RPMI7951 (cell line): ENCODE results near the gene DPPA5. TPM values are rescaled to one million over a fixed set of nuclear protein-coding genes. Genes with fewer than 3 reads are reported as not detected.
"Not testable (repeated sequence)": the region's sequence is repeated elsewhere in the genome, so short reads cannot be mapped to it uniquely, and the experiment has no call there.

Experiments used
- DNase-seq: peaks from one replicate; pipeline ENCODE4 v3.0.0-alpha.2; 2012; ENCODE audit warnings: low read depth
- total RNA-seq: library from RNA; depleted of rRNA; stranded (reverse); fragments of >200 nt; shearing (Covaris generic); gene quantifications from 2 replicates; pipeline ENCODE4 v1.2.3, GENCODE V29; 2014; rRNA removed

Gene DPPA5, protein sequence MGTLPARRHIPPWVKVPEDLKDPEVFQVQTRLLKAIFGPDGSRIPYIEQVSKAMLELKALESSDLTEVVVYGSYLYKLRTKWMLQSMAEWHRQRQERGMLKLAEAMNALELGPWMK
- total RNA-seq, result not detected in 2 replicates

DNA sequence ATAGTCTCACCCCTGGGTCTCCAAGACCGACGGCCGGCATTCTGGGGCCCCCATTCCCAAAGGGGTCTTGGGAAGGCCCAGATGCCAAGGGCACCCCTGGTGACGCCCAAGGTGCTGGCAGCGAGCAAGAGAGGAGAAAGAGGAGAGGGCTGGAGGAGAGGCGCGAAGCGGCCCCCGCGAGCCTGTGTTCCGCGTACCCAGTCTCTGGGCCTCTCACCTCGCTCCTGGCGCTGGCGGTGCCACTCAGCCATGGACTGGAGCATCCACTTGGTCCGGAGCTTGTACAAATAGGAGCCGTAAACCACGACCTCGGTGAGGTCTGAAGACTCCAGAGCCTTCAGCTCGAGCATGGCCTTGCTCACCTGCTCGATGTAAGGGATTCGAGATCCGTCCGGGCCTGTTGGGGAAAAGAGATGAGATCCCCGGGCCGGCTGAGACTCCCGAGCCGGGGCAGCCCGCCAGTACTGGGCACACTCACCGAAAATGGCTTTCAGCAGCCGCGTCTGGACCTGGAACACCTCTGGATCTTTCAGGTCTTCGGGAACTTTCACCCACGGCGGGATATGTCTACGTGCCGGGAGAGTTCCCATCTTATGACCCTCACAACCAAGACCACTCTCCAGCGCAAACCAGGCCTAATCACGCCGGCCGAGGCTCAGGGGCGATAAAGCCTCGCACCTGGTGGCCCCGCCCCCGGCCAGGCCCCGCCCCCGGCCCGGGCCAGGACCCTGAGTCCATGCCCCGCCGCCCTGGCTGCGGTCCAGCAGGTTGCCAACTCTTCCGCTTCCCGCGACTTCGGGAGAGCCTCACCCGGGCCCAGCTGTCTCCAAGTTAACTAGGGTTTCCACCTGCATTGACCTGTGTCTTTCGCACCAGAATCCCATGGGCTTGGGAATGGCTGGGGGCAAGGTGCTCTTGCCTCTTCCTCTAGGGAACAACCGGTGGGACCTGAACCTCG is at the start of gene DPPA5:
DPPA5 (minus strand) TSS at position 641 of the 958 bp plus-strand sequence; CDS start at position 590, 51 bp downstream.
- no peak for DNase-seq

DNA sequence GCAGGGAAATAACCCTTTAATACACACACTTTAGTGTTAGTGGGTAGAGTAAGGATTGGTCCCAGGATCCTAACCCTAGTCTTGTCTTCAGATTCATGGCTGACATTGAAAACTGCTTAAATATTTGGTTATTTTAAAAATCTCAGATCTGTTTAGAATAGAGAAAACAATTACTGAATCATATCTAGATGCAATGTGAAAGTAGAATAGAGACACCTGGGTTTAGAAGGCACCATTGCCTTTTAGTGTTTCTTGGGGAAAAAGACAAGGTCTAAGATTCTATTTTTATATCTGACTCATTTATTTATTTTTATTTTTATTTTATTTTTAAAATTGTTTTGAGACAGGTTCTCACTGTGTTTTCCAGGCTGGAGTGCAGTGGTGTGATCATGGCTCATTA is 46.6 kb upstream of the DPPA5 start:
- no peak for DNase-seq

DNA sequence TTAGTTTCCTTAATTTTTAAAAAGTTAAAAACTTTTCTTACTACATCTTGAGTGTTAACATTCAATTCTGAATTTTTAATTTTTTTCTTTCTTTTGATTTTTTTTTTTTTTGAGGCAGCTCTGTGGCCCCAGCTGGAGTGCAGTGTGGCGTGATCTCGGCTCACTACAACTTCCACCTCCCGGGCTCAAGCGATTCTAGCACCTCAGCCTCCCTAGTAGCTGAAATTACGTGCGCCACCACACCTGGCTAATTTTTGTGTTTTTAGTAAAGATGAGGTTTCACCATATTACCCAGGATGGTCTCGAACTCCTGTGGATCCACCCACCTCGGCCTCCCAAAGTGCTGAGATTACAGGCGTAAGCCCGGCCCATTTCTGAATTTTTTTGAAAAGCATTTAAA is 41.8 kb upstream of the DPPA5 start:
- DNase-seq, result no peak

DNA sequence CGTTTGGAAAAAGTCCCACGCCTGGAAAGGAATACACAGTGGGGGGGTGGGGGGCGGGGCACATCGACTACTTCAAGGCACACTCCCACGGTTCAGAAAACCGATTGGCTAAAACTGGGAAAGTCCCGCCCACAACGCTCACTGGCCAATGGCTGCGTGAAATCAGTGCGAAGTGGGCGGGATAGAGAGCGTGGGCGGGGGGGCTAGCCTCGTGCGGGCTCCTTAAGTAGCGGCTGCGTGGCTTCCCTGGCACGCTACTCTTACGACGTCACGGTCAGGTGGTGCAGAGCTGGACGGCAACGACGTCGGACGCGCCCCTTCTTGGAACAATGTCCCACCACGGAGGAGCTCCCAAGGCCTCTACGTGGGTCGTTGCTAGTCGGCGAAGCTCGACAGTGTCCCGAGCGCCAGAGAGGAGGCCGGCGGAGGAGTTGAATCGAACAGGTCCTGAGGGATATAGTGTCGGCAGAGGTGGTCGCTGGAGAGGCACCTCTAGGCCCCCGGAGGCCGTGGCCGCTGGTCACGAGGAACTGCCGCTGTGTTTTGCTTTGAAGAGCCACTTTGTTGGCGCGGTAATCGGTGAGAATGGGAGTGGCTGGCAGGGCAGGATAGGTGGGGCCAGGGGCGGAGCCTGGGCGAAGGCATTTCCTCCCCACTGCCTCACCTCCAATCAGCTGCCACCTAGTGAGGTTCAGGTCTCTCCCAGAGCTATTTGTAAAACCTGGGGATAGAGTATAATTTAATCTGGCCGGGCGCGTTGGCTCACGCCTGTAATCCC is 40.7 kb upstream of the DPPA5 start, which contains the start of gene DDX43:
DDX43 (plus strand) TSS at position 252 of the 778 bp plus-strand sequence; CDS start at position 330, 78 bp downstream.
- DNase-seq, result no peak

DNA sequence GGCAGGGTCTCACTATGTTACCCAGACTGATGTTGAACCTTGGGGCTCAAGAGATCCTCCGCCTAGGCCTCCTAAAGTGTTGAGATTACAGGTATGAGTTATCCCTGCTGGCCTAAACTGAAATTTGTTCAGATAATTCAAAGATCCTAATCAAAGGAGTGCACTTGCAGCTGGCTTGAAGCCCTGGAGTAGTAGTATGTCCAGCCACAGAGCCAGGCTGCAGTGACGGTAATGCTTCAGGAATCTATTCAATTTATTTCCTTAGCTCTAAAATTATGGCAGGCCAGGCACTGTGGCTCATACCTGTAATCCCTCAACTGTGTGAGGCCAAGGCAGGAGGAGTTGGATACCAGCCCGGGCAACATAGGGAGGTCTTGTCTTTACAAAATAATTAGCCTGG is 39.2 kb upstream of the DPPA5 start:
- no peak for DNase-seq

DNA sequence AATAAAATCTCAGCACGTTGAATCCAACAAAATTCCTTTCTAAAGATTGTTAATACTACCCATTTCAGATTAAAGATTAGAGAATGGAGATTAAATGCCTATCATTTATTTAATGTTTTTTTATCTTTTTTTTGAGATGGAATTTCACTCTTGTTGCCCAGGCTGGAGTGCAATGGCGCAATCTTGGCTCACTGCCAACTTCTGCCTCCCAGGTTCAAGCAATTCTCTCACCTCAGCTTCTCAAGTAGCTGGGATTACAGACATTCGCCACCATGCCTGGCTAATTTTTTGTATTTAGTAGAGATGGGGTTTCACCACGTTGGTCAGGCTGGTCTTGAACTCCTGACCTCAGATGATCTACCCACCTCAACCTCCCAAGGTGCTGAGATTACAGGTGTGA is 38.1 kb upstream of the DPPA5 start:
- DNase-seq, result not testable (repeated sequence)

DNA sequence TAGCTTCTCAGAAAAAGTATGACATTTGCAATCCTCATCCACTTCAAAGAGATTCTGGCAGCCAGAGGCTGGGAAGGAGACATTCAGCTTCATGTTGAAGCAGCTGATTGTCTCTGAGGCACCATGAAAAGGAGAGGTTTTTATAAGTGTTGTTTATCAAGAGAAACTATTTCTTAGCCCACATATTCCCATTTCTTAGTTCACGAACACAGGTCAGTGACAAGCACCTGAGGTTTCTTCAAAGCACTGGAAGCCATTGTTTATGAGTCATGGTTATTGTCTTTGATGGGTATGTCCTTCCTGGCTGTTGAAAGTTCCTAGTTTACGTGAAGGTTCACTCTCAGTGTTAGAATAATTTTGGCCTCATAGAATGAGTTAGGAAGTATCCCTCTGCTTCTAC is 37.6 kb upstream of the DPPA5 start:
- no peak for DNase-seq

DNA sequence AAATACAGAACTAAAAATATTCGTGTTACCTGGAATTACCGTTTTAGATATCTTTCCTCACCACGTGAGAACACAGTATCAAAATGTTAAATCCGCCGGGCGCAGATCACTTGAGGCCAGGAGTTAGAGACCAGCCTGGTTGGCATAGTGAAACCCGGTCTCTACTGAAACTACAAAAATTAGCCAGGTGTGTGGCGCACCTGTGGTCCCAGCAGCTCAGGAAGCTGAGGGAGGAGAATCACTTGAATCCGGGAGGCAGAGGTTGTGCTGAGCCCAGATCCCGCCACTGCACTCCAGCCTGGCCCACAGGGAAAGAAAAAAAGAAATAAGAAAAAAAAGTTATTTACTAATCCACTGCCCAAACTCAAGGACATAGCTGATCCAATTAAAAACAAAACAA is 35.8 kb upstream of the DPPA5 start:
- DNase-seq, result no peak

DNA sequence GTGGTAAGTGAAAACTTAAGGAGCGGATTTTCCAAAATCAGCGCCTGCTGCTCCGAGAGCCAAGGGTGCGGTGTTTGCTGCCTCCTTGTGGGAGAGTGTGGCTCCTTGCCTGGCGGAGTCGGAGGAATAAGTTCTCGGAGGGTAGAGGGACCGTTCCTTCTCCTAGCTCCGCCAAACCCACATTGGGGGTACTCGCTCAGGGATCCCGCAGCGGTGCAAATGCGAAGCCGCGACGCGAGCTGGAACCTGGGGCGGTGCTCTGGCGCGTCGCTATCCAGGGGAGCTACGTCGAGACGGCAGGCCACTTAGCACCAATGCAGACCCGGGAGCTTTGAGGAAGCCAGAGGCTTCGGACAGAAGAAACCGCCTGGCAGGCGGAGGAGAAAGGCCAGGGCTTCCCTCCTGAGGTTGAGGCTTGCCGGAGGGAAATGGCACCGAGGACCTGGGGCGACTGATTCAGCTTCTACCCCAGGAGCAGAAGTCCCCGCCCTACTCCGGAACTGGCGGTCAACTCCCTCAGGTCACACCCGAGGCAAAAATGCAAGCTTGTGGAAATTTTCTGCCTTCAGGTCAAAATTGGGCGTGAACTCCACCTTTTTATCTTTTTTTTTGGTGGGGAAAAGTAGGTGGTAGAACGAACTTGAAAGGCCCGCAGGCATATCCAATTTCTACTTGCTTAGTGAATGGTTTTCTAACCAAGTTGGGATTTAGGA is 34.9 kb upstream of the DPPA5 start:
- DNase-seq, result peak; percentile 67

DNA sequence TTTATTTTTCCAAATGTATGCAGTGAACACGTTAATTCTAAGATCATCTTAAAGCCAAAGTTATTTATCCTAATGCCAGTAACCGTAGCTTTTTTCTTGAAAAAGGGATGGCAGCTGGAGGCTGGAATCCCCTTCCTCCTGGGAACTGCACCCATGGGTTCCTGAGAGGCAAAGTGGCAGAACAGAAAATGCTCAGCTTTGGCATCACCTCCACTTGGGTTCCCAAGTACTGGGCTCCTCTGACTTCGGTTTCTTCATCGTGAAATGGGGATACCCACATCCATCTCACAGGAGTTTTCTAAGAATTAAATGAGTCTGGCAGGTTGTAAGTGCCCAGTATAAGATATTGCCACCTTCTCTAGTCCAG is 34.3 kb upstream of the DPPA5 start:
- DNase-seq, result no peak

DNA sequence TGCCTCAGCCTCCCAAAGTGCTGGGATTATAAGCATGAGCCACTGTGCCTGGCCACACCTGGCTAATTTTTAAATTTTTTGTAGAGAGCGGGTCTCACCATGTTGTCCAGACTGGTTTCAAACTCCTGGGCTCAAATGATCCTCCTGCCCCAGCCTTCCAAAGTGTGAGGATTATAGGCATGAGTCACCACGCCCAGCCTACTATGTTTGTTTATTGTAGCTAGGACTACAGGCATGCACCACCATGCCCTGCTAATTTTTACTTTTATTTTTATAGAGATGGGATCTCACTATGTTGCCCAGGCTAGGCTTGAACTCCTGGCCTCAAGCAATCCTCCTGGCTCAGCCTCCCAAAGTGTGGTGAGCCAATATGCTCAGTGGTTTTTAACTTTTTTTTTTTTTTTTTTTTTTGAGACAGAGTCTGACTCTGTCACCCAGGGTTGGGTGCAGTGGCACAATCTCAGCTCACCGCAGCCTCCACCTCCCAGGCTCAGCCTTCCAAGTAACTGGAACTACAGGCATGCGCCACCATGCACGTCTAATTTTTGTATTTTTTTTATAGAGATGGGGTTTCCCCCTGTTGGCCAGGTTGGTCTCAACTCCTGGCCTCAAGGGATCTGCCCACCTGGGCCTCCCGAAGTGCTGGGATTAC is 28.5 kb upstream of the DPPA5 start:
- peak; percentile 52 for DNase-seq

DNA sequence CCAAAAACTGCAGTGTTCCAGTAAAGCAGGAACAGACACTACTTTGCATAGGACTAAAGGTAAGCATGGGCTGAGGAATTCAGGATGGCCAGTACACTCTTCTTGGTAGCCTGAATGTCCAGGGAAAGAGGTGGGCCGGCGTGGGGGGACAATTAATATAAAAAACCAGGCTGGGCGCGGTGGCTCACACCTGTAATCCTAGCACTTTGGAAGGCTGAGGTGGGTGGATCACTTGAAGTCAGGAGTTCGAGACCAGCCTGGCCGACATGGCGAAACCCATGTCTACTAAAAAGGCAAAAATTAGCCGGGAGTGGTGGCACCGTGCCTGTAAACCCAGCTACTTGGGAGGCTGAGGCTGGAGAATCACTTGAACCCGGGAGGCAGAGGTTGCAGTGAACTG is 27.5 kb upstream of the DPPA5 start:
- not testable (repeated sequence) for DNase-seq

DNA sequence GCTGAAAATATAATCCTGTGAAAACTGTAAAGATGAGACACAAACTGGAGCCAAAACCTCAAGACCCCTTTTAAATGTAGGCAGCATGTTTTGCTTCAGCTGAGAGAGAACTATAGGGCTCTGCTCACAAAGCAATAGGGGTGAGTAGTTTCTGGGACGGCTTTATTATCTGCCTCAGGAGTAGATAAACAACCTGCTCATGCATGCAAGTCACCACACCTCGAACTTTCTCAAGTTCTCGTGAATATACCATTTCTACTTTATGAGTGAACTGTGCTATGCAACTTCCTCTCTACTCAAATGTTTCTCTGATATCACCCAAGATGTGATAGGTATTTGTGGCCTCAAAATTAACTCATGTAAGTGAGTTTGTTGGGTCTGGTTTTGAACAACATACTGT is 23.1 kb upstream of the DPPA5 start:
- no peak for DNase-seq

DNA sequence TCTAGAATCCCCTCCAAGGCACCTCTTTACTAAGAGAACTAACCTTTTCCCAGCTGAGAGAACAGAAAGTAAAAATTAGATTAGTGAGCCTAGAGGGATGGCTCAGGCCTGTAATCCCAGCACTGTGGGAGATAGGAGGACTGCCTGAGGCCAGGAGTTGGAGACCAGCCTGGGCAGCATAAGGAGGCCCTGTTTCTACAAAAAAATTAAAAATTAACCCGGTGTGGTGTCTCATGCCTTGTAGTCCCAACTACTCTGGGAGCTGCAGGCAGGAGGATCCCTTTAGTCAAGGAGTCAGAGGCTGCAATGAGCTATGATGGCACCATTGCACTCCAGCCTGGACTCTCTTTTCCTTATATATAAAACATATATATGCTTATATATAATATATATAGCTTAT is 21.1 kb upstream of the DPPA5 start:
- no peak for DNase-seq

DNA sequence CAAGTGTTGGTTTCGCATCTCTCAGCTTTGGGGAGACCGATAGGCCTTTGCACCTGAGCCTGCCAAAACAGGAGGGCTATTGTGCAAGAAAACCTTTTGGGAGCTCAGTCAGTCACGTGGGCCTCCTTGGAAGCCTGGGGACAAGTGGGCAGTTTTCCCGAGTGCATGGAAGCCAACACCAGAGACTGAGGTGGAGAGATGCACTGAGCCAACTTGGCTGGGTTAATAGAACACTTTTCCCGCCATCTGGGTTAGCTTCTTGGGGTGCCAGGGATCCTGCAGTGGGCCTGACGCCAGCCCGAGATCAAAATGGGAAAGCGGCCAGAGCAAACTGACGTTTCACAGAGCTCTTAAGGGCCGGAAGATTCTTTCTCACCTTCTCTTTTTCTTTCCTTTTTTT is 18.4 kb upstream of the DPPA5 start:
- no peak for DNase-seq

DNA sequence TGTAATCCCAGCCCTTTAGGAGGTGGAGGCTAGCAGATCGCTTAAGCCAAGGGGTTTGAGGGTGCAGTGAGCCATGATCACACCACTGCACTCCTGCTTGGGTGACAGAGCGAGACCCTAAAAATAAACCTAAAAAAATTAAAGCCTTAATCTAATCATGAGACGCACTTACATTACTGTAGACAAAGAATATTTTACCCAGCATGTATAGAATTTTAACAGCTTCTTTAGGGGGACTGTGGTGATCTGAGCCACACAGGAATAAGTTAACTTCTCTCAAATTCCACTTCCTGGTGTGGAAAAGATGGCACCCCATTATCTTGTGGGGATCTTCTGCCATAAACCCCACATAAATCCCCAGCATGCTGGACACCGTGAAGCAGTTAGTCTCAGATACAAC is 17.9 kb upstream of the DPPA5 start:
- DNase-seq, result no peak

DNA sequence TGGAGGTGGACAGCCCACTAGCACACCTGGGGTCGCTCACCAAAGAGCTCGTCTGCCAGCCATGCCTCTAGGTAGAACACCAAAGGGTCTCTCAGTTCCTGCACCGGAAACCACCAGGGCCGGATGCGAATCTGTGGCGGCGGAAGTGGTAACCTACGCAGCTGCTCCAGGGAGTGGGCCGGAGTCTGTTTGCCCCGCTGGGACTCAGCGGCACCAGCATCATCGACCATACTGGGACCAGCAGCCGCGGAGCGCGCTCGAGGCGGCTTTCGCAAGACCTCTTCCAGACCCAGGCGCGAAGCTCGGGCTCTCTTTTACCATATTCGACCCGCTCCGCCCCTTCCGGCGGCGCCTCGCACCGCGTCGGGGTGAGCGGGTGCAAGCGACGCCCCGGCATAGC is 15.5 kb upstream of the DPPA5 start, which contains the start of gene OOEP:
OOEP (minus strand) TSS at position 335 of the 400 bp plus-strand sequence; CDS start at position 230, 105 bp downstream.
- no peak for DNase-seq

DNA sequence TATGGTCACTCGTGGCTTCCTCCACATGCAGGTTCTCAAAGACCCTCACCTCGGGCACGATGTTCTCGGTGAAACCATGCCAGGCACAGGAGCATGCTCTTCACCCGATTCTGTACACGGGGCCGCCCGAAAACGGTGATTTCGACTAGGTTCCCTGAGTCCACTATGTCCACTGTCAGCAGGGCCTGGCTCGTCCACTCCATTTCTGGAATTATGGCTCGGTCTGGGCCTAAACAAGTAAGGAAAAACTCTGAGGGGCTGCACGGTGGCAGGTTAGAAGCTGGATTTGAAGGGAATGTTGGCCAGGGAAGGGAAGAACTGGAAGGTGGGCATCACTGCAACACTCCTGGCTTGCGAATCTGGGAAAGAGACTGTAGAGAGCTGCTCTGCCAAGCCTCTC is 15.1 kb upstream of the DPPA5 start:
- no peak for DNase-seq

DNA sequence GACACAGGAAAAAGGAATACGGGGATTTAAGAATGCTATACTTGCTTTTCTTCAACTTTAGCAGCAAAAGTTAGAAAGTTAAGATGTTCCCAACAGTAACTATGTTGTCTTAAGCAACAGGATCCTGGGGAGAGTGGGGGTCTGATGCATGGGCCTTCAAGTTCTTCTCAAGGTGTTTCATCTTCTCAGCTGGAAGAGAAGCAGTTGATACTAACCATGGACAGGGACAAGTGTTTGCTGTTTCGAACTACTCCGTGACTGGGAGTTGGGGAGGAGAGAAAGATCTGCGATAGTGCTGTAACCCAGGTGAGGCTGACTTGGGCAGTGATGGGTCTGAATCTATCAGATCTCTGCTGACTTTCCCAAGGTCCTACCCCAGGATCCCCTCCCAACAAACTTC is 14.6 kb upstream of the DPPA5 start:
- no peak for DNase-seq

DNA sequence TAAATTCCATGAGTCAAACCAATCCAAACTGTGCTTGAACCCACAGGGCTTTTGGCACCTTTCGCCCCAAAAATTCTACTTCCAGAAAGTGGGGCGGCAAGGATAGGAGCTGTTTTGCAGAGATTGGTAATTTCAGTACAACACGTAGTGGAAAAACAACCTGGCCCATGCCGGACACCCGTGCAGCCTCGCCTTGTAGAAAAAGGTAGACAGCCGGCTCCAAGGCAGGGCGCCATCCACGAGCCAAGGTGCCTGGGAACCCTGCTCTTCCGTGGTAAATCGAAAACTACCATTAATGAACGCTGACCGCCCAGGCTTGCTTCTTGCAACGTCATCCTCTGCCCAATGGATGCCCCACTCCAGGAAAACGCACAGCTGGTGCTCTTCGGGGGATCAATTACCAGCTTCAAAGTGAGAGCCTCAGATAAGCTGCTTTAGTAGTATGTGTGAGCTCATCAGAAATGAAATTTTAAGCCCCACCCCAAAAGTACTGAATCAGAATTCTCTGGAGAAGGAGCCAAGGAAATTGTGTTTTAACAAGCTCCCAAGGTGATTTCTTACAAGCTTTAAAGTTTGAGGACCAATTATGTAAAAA is 13.8 kb upstream of the DPPA5 start:
- no peak for DNase-seq

DNA sequence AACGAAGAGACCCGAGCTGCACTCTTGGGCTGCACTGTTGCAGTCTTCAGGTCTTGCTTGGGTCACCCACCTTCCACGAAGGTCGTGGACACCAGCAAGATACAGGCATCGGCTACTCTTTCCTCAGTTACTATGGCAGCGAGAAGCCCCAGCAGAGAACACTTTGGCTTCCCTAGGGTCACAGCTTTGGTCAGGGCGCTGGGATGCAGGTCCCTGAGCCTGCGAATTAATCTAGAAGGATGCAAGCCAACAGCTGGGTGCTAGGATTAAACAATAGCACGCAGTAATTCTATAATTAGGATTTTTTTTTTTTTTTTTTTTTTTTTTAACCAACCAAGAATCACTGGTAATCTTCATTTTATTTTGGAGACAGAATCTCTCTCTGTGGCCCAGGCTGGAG is 10.5 kb upstream of the DPPA5 start:
- DNase-seq, result no peak
